SHP77 treated with DMSO at 0.1 percent for 48 hours (cell line): ENCODE measurements around the gene NUP98.
A peak's percentile ranks its signal among the peaks of the same experiment; 100 is the strongest.
"Not testable (repeated sequence)": the region's sequence is repeated elsewhere in the genome, so short reads cannot be mapped to it uniquely, and the experiment has no call there.

Source experiments
- DNase-seq: peaks from one replicate; lab custom pipeline; 2025; lab: John Stamatoyannopoulos, UW

The NUP98 gene

GRCh38 chr11:3669742-3670183 lies 127.6 kb downstream of the NUP98 start:
- DNase-seq: no peak

GRCh38 chr11:3669128-3669527 lies 128.2 kb downstream of the NUP98 start:
- DNase-seq: no peak

- no peak for DNase-seq
Observed at GRCh38 chr11:3667149-3668035, 130.0 kb downstream of the NUP98 start.

GRCh38 chr11:3666023-3666530 lies 131.3 kb downstream of the NUP98 start:
- DNase-seq: no peak

GRCh38 chr11:3665336-3666022 lies 131.9 kb downstream of the NUP98 start:
- no peak for DNase-seq

GRCh38 chr11:3664032-3664630 lies 133.2 kb downstream of the NUP98 start:
- no peak for DNase-seq

GRCh38 chr11:3662856-3663255 lies 134.5 kb downstream of the NUP98 start:
- DNase-seq: no peak

- no peak for DNase-seq
Observed at GRCh38 chr11:3660960-3661359, 136.4 kb downstream of the NUP98 start.

GRCh38 chr11:3659595-3660515 lies 137.5 kb downstream of the NUP98 start:
- peak; percentile 15 for DNase-seq

GRCh38 chr11:3658252-3658651 lies 139.1 kb downstream of the NUP98 start:
- DNase-seq: no peak

GRCh38 chr11:3657331-3657730 lies 140.0 kb downstream of the NUP98 start:
- not testable (repeated sequence) for DNase-seq

GRCh38 chr11:3655547-3655946 lies 141.8 kb downstream of the NUP98 start:
- DNase-seq: no peak

GRCh38 chr11:3652514-3652913 lies 144.8 kb downstream of the NUP98 start:
- DNase-seq: not testable (repeated sequence)

- DNase-seq: not testable (repeated sequence)
Observed at GRCh38 chr11:3649374-3649773, 148.0 kb downstream of the NUP98 start.

GRCh38 chr11:3648843-3649242 lies 148.5 kb downstream of the NUP98 start:
- not testable (repeated sequence) for DNase-seq

- no peak for DNase-seq
Observed at GRCh38 chr11:3645552-3645951, 151.8 kb downstream of the NUP98 start.

GRCh38 chr11:3644817-3645235 lies 152.5 kb downstream of the NUP98 start, which contains the start of gene ART1:
Gene ART1 (plus strand): TSS chr11:3645128. CDS start chr11:3659214, 14,086 bp downstream.
- DNase-seq: no peak

GRCh38 chr11:3643102-3643546 lies 154.2 kb downstream of the NUP98 start:
- DNase-seq: not testable (repeated sequence)

- peak; percentile 4 for DNase-seq
Observed at GRCh38 chr11:3642071-3642951, 155.0 kb downstream of the NUP98 start.

- DNase-seq: no peak
Observed at GRCh38 chr11:3641701-3642070, 155.7 kb downstream of the NUP98 start, which contains the start of gene ART5. Gene ART5 (minus strand): TSS chr11:3641992. CDS start chr11:3641862, 130 bp downstream.
